Measurements from ENCODE around the gene SOX10.
"Not testable (repeated sequence)": the region's sequence is repeated elsewhere in the genome, so short reads cannot be mapped to it uniquely, and the experiment has no call there.

The SOX10 gene

DNA sequence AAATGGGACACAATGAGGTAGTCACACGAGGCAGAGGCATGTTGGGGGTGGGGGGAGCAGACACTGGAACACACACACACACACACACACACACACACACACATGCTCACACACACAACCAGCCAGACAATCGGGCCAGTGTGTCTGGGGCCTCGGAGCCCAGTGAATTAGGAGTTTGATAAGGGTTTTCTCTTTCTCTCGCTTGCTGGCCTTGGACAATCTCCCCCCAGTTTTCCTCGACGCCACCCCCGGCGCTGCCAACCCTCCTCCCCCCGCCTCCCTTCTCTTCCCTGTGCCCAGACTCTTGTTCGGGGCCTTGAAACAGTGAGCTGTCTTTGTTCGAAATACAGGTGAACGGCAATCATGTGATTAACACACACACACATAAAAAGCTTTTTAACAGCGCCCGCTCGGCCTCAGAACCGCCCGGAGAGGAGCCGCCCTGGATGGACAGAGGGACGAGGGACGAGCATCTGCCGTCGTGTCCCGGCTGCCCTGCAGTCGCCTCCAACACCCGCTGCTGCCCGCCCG is 1.5 kb upstream of the SOX10 start:
- DNase-seq, result no peak

DNA sequence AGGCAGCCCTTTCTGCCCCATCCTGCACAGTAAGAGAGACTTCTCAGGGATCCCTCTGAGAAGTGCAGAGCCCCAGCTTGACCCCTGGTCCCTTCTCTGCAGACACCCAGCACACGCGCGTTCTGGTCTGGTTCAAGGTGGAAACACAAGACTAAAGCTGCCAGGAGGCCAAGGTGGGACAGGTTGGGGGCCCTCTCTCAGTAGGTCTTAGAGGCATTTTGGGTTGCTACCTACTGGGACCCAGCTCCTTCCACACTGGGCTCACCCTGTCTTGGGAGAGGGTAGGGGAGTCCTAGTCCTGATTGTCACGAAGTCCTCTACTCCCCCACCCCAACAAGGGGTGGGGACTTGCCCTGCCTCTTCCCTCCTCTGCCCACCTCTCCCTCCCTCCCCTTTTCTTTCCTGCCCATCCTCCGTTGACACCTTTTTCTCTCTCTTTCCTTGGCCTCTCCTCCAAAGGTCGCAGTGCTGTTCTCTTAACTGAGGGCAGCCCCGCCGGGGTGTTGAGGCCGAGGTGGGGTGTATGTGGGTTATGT is 763 bp upstream of the SOX10 start:
- DNase-seq, result no peak

DNA sequence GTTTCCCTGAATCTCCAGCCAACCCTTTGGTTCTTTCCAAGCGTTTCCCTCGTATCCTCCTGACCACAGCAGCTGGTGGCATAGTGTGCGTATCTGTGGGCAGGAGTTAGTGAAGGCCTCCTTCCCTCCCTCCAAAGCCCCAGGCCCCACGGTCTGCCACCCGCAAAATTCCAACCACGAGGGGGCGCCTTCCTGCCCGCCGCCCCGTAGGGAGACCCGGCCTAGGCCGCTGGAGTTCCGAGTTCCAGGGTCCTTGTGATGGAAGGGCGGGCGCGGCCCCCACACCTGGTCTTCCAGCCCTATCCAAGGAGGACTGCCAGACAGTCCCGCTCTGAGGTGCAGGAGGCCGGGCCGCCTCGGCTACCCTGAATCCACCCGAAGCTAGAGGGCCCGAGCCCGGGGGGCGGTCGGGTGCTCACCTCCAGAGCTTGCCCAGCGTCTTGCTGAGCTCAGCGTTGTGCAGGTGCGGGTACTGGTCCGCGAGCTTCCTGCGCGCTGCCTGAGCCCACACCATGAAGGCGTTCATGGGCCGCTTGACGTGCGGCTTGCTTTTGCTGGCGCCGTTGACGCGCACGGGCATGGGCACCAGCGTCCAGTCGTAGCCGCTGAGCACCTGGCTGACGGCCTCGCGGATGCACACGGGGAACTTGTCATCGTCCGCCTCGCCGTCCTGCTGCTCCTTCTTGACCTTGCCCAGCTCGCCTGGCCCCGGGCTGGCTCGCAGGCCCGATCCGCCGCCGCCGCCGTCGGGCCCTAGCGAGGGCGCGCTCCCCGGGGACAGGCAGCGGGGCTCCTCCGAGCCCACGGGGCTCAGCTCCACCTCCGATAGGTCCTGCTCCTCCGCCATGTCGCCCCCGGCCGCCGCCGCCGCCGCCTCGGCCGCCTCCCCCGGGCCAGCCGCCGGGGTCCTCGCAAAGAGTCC is 1.2 kb downstream of the SOX10 start:
- no peak for DNase-seq

DNA sequence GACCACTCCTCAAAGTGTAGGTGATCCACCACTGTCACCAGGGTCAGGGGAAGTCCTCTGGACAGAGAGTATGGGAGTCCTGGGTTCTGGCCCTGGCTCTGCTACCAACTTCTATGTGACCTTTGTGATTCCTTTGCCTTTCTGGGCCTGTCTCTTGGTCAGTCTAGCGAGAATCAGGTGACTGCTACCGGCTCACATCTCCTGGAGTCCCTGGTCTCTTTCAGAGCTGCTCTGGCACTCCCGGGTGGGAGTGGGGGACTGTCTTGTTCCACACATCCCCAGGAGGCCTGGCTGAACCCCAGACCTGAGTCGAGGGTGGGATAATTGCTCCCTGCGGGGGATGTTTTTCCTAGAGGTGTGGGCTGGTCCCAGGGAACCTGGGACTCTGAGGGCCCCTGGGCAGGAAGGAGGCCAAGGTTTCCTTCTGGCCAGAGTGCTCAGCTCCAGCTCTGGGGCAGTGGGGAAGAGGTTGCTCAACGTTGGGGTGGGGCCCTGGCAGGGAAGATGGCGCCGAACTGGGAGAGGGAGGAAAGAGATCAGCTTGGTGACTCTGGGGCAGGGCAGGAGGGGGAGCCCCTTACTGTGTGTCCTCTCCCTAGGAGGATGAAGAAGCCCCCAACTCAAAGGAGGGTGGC is 2.1 kb downstream of the SOX10 start:
- no peak for DNase-seq

DNA sequence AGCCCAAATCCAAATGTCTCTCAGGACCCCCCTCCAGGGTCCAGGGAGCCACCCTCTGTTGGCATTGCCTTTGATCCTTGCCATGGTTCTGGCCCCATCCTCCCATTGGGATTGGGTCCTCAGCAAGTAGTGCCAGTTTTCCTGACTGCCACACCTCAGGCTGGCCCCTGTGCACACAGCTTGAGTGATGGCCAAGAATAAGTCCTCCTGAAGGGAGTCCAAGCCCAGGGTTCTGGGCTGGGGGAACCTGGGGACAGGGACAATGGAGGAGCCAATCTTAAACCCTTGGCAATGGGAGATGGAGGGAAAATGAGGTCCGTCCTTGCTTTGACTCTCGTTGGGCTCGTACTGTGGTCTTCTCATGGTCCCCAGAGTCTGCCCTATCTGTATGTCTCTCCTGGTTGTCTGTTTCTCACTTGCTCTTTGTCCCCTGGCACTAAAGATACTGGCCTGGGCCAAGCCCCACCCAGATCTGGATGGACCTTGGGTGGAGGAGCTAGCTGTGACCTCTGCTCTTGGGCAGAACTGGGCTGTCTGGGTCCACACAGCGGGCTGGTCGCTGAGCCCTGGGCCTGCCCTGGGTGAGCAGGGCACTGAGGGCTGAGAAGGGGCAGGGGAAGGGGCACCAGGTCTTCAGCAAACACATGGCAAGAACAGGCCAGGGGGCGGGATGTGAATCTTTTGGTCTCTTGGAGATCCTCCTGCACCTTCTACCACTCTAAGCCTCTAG is 2.9 kb downstream of the SOX10 start:
- DNase-seq, result no peak

DNA sequence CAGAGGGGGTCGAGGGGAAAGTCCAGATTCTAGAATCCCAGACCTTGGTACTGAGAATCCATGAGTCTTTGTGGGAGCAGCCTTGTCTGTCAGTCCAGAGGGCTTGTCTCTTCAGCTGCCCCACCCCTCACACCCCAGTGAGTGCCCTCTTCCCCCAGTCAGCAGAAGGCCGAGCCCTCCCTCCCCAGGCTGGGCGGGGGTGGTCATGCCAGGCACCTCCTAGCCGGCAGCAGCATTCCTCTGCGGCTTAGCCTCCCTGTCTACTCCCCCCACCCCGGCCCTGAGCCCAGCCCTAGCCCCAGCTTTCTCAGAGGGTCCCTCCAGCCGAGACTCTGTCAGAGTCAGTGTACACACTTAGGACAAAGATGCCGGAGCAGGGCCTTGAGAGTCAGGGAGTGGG is 4.6 kb downstream of the SOX10 start:
- DNase-seq, result no peak

DNA sequence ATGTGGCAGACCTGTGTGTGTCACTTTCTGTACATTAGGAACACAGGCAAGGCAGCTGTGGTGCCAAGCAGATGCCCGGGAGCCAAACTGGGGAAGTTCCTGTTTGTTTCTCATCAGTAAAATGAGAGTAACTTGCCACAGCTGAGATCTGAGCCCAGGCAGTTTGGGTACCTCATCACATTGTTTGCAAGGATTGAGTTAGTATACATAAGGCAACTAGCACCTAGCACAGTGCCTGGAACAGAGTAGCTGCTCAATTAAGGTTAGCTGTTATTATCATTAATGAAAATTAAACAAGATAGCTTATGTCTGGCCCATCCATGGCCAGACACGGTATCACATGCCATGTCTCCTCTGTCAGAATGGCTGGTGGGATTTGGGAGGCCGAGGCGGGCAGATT is 7.8 kb downstream of the SOX10 start:
- no peak for DNase-seq

DNA sequence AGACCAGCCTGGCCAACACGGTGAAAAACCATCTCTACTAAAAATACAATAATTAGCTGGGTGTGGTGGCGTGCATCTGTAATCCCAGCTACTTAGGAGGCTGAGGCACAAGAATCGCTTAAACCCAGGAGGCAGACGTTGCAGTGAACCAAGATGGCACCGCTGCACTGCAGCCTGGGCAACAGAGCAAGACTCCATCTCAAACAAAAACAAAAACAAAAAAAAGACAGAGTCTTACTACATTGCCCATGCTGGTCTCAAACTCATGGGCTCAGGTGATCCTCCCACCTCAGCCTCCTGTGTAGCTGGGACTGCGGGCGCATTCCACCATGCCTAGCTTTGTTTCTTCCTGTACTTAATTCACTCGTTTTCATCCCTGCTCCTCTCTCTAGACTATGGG is 8.3 kb downstream of the SOX10 start:
- not testable (repeated sequence) for DNase-seq

DNA sequence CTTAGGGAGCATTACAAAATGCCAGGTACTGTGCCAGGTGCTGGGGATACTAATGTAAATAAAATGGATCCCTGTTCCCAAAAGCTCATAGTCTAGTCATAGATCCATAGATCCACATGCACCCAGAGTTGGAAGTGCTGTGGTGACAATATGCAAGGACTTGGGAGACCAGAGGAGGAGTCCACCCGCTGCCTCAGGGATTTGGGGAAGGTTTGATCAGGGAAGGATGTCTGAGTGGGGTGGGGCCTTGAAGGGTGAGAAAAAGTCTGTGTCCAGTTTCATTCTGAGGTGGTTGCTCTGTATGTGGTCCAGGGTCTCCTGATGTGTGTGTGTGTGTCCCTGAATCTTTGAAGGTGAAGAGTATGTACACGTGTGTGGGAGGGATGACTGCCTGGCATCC is 9.2 kb downstream of the SOX10 start:
- no peak for DNase-seq

DNA sequence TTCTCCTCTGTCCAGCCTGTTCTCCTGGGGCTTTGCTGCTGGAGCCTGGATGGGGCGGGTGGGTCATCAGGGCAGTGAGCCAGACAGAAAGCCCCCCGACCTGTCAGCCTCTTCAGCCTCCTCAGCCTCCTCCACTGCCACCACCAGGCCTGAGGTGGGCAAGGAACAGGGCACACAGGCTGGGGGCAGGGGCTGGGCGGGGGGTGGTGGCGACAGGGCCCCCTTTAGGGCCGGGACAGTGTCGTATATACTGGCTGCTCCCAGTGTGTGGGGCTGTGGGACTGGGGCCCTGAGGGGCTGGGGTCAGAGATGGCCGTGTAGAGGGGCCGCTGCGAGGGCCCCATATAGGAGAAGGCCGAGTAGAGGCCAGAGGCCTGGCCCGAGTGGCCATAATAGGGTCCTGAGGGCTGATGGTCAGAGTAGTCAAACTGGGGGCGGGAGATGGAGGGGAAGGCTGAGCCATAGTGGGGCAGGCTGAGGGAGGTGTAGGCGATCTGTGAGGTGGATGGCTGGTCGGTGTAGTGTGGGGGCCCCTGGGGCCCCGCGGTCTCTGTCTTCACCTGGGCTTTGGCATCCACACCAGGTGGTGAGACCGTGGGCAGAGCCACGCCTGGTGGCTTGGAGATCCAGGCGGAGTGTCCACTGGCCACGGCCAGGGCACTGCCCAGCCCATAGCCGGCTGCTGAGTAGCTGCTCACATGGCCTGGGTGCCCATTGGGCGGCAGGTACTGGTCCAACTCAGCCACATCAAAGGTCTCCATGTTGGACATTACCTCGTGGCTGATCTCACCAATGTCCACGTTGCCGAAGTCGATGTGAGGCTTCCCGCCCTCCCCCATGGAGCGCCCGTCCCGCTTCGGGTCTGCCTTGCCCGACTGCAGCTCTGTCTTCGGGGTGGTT is 10.8 kb downstream of the SOX10 start:
- no peak for DNase-seq

DNA sequence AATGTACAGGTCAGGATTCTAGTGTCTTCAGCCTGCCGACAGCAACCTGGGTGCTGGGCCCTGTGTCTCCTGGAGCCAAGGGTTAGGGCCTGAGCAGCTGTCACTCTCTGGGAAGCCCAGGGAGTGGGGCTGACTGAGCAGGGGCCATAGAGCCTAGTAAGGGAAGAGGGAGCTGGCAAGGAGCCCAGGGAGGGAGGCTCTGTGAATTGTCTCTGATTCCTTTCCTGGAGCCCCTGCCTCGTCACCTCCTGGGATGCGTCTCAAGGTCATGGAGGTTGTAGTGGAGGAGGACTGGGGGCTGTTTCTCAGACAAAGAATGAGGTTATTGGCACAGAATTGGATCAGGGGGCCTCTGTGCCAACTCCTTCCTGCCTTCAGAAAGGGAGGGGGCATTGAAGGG is 11.8 kb downstream of the SOX10 start:
- peak; percentile 51 for DNase-seq

DNA sequence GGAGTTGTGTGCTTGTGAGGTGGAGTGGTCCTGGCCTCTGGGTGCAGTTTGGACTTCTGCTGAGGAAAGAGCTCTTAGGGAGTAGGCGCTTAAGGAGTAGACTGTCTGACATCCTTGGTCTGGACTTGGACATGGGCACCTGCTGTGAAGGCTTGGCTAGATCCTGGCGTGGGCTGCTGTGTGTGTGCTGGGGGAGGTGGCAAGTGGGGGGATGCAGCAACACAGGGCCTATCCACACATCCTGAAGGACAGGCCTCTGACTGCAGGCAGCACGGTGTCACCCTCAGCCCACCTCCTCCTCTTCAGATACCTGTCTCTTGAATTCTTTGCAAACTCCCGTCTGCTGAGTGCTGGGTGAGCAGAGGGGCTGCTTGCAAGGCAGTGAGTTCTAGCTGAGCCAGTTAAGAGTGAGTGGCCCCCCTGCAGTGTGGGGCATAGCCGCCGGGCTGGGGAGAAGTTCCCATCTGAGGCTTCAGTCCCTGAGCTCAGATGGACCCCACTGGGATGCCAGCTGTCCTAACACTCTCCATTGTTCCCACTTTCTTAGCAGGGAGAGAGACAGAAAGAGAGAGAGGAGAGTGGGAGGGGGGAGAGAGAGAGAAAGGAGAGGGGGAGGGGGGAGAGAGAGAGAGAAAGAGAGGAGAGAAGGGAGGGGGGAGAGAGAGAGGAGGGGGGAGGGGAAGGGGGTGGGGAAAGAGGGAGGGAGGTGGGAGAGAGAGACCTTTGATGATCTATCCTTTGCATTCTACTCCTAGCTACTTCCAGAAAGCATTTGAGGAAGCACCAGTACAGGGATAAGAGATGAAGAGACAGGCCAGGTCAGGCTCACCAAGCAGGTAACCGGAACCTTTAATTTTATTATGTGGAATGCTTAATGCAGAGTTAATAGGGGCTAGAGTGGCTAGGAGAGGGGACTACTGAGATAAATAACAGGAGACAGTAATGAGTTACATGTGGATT is 12.6 kb downstream of the SOX10 start:
- no peak for DNase-seq

DNA sequence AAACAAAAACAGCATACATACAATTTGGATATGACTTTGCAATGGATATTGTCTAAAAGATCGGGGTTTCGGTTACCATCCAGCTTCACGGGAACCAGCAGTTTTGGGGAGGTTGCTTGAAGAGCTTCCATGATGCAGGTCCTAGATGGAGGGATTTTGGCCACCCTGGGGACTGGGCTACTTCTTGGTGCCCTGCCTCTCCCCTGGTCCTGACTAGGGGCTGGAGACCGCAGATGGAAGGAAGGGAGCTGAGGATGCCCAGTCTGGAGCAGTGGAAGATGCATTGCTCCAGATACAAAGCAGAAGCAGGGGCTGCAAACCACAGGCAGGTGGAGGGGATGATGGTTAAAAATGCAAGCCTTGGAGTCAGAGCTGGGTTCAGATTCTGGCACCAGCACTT is 13.5 kb downstream of the SOX10 start:
- DNase-seq, result no peak

DNA sequence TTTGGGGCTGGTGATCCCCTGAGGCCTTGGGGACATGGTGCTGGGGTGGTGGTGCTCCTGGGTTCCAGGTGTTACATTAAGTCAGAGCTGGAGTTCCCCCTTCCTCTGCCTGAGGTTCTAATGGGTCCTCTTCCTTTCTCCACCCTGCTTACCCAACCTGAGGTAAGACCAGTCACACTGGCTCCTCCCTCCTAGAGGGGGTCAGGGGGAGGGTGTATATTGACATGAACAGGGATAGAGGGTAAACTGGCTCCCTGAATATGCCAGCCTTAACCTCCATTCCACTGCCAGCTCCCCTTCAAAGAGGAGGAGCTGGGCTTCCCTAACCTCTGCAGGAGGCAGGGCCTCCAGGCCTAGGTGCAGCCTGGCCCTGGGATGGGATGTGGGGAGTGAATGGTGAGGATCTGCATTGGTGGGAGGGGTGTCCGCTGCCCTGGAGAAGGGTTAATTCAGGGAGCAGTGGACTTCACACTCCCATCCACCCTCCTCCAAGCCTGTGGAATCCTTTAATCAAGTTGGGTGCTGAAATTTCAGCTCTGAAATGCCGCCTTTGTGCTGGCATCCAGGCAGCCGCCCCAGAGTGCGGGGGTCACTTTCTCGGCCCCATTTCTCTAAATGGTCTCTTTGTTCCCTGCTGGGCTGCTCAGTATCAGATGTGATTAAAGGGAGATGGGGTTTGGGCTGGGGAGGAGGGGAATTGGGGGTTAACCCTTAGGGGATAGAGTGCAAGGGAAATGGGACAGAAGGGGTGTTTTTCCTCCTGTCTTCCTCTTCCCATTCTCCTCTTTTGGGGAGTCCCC is 15.7 kb downstream of the SOX10 start:
- no peak for DNase-seq

DNA sequence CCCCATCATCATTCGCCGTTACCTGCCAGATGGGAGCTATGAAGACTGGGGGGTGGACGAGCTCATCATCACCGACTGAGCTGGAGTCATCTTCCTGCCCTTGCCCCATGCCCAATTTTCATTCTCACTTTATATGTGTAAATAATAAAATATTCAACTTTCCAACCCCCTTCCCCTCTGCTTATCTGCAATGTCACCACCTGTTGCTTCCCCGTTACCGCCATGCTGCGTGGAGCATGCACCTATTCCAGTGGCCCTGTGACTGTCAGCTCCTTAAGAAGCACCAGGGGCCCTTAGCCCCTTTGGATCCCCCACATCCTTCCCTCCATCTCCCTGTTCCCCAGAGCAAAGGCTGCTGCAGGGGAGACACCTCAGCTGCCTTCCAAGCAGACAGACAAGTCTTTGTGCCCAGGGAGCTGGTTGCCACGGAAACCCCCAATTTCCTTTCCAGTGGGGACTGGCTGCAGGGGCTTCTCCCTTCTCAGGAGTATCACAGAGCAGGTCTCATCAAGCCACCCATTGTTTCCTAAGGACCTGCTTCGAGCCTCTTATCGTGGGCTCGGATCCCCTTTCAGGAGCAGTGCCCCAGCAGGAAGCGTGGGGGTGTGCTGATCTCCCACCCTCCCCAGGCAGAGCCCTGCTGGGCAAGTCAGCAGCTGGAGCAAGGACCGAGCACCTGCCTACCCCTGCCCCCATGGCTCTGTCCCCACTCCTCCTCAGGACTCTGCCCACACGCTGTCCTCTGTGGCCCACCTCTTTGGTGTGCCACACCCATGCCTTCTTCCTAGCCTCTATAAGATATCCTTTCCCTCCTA is 16.5 kb downstream of the SOX10 start:
- DNase-seq, result no peak

DNA sequence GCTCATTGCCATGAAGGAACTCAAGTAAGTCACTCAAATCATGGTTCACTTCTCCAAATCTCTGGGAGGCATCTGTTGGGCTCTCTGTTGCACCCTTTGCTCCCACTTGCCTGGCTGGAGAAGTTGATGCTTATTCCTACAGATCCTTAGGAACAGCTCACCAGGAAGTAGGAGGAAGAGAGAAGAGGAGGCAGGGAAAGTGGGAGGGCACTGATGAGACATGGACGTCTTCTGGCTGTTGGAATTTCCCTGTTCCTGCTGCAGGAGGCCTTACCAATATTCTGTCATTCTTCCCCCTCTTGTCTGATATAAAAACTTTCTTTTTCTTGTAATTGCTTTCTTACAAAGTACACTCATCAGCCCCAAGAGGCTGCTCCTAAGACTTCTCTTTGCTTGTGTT is 17.2 kb downstream of the SOX10 start:
- no peak for DNase-seq

DNA sequence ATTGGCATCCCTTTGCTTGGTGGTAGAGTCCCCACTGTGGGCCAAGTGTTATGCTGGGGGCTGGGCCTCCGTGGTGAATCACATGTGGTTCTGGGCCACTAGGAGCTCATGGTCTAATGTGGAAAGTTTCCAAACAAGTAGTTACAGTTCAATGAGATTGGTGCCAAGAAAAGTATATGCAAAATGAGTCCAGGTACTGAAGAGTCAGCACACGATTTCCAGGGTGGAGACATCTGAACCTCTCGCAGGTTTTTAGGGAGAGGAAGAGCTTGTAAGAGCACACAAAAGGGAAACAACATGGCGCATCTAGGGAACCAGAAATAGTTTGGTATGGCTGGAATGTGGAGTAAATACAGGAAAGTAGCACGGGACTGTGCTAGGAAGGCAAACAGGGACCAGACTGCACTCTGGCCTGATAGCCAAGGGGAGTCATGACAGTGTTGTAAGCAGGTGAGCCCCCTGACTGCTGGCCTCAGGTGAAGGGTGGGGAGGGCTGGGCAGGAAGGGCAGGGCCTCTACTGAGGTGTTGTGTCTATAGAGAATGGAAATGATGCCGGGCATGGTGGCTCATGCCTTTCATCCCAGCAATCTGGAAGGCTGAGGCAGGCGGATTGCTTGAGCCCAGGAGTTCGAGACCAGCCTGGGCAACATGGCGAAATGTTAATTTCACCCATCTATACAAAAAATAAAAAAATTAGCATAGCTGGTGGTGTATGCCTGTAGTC is 18.3 kb downstream of the SOX10 start:
- DNase-seq, result no peak

DNA sequence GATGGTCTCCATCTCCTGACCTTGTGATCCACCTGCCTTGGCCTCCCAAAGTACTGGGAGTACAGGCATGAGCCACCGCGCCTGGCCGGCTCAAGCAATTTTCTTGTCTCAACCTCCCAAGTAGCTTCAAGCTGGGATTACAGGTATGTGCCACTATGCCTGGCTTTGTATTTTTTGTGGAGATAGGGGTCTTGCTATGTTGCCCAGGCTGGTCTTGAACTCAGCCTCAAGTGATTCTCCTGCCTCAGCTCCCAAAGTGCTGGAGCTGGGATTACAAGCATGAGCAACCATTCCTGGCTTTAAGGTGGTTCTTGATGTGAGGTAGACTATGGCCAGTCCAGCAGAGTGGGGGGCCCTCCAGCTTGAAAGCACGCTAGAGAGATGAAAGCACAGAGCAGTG is 23.3 kb downstream of the SOX10 start:
- DNase-seq, result no peak

Data from DMS 273 treated with DMSO at 0.1 percent for 48 hours (cell line).